Ovary (tissue), 9 donors: ENCODE measurements around the gene METTL18. TPM values are rescaled to one million over a fixed set of nuclear protein-coding genes. Genes with fewer than 3 reads are reported as not detected.

Experiments used
- DNase-seq, 5 donors: peaks; one replicate each; pipeline ENCODE4 v3.0.0-alpha.2; 2019 to 2020
- H3K27ac ChIP-seq, 2 donors: fragments of 200-600 bp; one replicate each; pipeline versions ENCODE4 v1.5.1 to v1.8.0; 2019 to 2022
- H3K27me3 ChIP-seq: fragments of 200-600 bp; one replicate; pipeline ENCODE4 v1.8.0; 2022
- H3K36me3 ChIP-seq: fragments of 200-600 bp; sonication (generic); one replicate; pipeline ENCODE4 v1.5.1; 2019
- H3K4me1 ChIP-seq: one replicate; pipeline ENCODE4 v1.8.1; 2013; ENCODE audit warnings: mild to moderate bottlenecking, moderate library complexity; ENCODE audit not compliant: insufficient read depth
- H3K4me3 ChIP-seq: fragments of 200-600 bp; sonication (generic); one replicate; pipeline ENCODE4 v1.5.1; 2017
- H3K9me3 ChIP-seq, 2 donors: fragments of 200-600 bp in 1 of 2; sonication (generic) in 1 of 2; one replicate each; pipeline versions ENCODE4 v1.5.1 to v1.8.1; 2013 to 2019; ENCODE audit warnings: mild to moderate bottlenecking in 1 of 2, moderate library complexity in 1 of 2
- EP300 ChIP-seq: sonication (generic); formaldehyde crosslinking; IDR thresholded peaks from one replicate; pipeline ENCODE4 v1.6.1; 2017; ENCODE audit warnings: antibody characterized with exemption
- POLR2A ChIP-seq: fragments of 450-650 bp; IDR thresholded peaks from one replicate; pipeline ENCODE4 v1.6.1; 2017; ENCODE audit warnings: antibody characterized with exemption, mild to moderate bottlenecking, moderate library complexity
- WGBS, 3 donors: extraction: QIAGEN DNeasy Blood & Tissue Kit in 1 of 3; methylation state at CpG; one replicate each; pipeline versions ENCODE4 v1.1.5 to v1.1.7; 2013 to 2017; 5-methylcytosine and 5-hydroxymethylcytosine counted together
- intact Hi-C, 4 donors: fragments of 100-400 bp; cut with DNase I; formaldehyde crosslinking; loops; one replicate each; pipeline versions ENCODE4 v1.11.0 to v1.15.1; 2022 to 2023
- polyA plus RNA-seq, 2 donors: library from polyadenylated mRNA; stranded (reverse); fragments of 200-250 nt in 1 of 2; fragments of 350-450 nt in 1 of 2; fragmentation: Illumina TruSeq in 1 of 2; extraction: RNeasy Lipid Tissue Mini Kit (QIAGEN cat#74804) in 1 of 2; gene quantifications; one replicate each; pipeline ENCODE4 v1.2.3, GENCODE V29; 2013 to 2014
- total RNA-seq, 7 donors: library from RNA; depleted of rRNA in 2 of 7; stranded (reverse); fragments of >200 nt in 2 of 7; fragmentation: NEBNext Ultra II Directional in 3 of 7; extraction: Animal tissue kit (Norgen Biotek cat#: 25700) in 3 of 7; gene quantifications; one replicate each; pipeline versions ENCODE4 v1.1.0 to v1.2.4, GENCODE V29; 2016 to 2023
- TF ChIP-seq, protein P1 (sequence below), 3 donors: fragments of 450-650 bp in 2 of 3; fragments of 200-600 bp in 1 of 3; IDR thresholded peaks; one replicate each; pipeline versions ENCODE4 v1.5.1 to v1.8.0; 2016 to 2022; ENCODE audit warnings: antibody characterized with exemption in 3 of 3, mild to moderate bottlenecking in 1 of 3
- donor health status: DM: no; HTN: no; CAD: no; lungs with moderate emphysema.
- donor health status: DM: no; HTN: no; CAD: no.
- donor health status: Bipolar disorder and iron deficiency.
- donor health status: DM: yes; HTN: yes; CAD: no.
- donor health status: DM: no; HTN: no; CAD: no.
- donor health status: DM: yes; HTN: yes; CAD: no.

The METTL18 gene
- total and polyA plus RNA-seq, 9 donors = 4.0 to 9.5 (median 7.8) TPM

DNA sequence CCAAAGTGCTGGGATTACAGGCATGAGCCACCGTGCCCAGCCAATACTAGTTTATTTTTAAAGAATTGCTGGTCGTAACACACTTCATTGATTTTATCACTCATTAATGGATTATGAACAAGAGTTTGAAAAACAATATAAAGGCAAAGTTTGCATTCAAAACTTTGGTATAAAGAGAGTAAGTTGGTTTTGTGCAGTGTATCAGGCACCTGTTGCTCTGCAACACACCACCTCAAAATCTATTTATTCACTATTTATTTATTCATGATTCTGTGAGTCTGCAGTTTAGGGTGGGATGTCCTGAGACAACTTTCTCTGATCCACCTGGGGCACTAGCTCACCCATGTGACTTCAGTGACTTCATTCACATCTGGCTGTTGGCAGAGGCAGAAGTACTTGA is 10.2 kb upstream of the METTL18 start:
- no peak overlapping the region for H3K27ac ChIP-seq
- no peak for DNase-seq
- no peaks in the 10 kb centered on the region for H3K9me3 ChIP-seq
- H3K27me3 ChIP-seq = no peaks in the 10 kb centered on the region
- intact Hi-C loops = no loop called here
- 89 to 90% (median 90%) methylated on average over 2 of the region's 2 CpGs for WGBS, 3 donors
- H3K4me3 ChIP-seq = no peak overlapping the region
- no peaks in the 10 kb centered on the region for H3K36me3 ChIP-seq
- H3K4me1 ChIP-seq = no peaks in the 10 kb centered on the region
- TF ChIP-seq EP300 (no peak), POLR2A (no peak)
- TF ChIP-seq, protein P1, sequence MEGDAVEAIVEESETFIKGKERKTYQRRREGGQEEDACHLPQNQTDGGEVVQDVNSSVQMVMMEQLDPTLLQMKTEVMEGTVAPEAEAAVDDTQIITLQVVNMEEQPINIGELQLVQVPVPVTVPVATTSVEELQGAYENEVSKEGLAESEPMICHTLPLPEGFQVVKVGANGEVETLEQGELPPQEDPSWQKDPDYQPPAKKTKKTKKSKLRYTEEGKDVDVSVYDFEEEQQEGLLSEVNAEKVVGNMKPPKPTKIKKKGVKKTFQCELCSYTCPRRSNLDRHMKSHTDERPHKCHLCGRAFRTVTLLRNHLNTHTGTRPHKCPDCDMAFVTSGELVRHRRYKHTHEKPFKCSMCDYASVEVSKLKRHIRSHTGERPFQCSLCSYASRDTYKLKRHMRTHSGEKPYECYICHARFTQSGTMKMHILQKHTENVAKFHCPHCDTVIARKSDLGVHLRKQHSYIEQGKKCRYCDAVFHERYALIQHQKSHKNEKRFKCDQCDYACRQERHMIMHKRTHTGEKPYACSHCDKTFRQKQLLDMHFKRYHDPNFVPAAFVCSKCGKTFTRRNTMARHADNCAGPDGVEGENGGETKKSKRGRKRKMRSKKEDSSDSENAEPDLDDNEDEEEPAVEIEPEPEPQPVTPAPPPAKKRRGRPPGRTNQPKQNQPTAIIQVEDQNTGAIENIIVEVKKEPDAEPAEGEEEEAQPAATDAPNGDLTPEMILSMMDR (IDR thresholded peaks at IDR 0.05) = no peak

DNA sequence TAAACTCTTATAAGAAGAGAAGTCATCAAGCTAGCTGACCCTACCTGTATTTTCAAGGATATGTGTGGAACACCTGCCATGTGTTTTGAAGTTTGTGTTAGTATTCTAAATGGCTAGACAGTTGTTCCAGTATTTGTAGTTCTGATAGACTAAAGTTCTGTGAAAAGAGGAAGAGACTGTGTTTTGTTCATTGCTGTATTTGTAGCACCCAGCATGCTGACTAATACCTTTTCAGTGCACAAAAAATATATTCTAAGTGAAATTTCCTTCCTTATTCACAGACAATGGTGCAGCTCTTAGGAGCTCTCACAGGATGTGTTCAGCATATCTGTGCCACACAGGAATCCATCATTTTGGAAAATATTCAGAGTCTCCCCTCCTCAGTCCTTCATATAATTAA is 8.2 kb upstream of the METTL18 start:
- DNase-seq = no peak
- TF ChIP-seq POLR2A = no peak
- no peak for TF ChIP-seq EP300
- TF ChIP-seq, protein P1 (IDR thresholded peaks at IDR 0.05) = no peak
- Histone ChIP-seq H3K27me3 (no peaks in the 10 kb centered on the region), H3K36me3 (no peaks in the 10 kb centered on the region), H3K4me3 (no peak overlapping the region), H3K27ac (no peak overlapping the region), H3K4me1 (no peaks in the 10 kb centered on the region), H3K9me3 (no peaks in the 10 kb centered on the region)
- intact Hi-C loops = no loop called here

DNA sequence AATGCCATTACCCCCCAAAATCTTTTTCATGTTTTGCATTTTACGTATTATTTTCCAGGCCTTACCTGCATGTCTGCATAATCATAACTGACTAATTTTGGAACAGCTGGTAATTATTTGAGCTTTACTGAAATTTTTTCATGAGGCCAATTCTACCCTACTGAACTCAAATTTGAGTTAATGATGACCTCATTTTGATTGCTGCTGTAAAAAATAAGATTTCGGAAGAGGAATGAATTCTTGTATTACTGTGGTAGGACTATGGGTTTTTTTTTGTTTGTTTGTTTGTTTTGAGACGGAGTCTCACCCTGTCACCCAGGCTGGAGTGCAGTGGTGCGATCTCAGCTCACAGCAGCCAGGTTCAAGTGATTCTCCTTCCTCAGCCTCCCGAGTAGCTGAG is 2.6 kb upstream of the METTL18 start:
- TF ChIP-seq, protein P1 (IDR thresholded peaks at IDR 0.05) = no peak
- TF ChIP-seq EP300 = no peak
- no peak for TF ChIP-seq POLR2A
- H3K4me3 ChIP-seq = no peak overlapping the region
- intact Hi-C loops = no loop called here
- no peaks in the 10 kb centered on the region for H3K9me3 ChIP-seq
- no peak for DNase-seq
- no peaks in the 10 kb centered on the region for H3K36me3 ChIP-seq
- no peak overlapping the region for H3K27ac ChIP-seq
- no peaks in the 10 kb centered on the region for H3K27me3 ChIP-seq
- WGBS, 3 donors = 91 to 97% (median 95%) methylated on average over 5 of the region's 5 CpGs
- H3K4me1 ChIP-seq = peaks cover 3% of the 10 kb centered on the region

DNA sequence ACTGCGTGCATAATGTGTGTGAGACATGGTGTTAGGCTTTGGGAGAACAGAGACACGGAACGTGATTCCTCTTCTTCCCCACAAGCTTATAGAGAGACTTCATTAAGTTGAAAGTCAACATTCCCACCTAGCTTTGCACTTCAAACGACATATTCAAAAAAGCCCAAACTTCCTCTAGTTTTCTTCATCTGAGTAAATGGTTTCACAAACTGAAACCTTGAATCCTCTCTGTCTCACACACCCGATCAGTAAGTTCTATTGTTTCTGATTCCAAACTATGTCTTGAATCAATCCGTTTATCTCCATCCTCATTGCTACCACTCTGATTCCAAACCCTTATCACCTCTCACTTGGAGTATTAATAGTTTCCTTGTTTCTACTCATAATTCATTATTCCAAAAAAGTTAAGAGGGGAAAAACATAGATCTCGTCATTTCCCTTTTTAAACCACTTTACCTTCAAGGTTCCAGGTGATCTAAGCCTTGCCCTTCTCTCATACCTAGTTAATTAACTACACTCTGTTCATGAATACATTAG is 1.6 kb upstream of the METTL18 start:
- Histone ChIP-seq H3K27me3 (no peaks in the 10 kb centered on the region), H3K36me3 (no peaks in the 10 kb centered on the region), H3K4me1 (peaks cover 3% of the 10 kb centered on the region), H3K9me3 (no peaks in the 10 kb centered on the region), H3K27ac (no peak overlapping the region), H3K4me3 (no peak overlapping the region)
- 82 to 85% (median 83%) methylated on average over 7 of the region's 7 CpGs for WGBS, 3 donors
- DNase-seq = no peak
- TF ChIP-seq POLR2A (no peak), EP300 (no peak)
- TF ChIP-seq, protein P1 (IDR thresholded peaks at IDR 0.05) = no peak
- intact Hi-C loops = no loop called here

DNA sequence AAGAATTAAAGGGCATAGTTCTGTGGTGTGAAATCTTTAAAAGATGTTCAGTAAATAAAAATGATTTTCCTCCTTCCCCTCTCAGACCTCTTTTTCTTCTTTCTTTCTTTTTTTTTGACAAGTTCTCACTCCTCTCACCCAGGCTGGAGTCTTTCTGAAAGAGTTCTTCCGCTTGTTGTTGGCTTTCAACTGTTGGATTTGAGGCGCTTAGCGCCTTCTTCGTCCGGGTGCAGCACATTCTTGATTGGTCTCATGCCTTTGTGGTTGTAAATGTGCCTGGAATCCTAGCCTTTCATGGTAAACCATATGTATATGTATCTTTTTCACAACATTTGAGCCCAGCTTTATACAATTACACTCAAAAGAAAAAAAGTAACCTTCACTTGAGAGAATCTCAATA is 980 bp upstream of the METTL18 start:
- Histone ChIP-seq H3K9me3 (no peaks in the 10 kb centered on the region), H3K27ac (no peak overlapping the region), H3K36me3 (no peaks in the 10 kb centered on the region), H3K4me3 (peak overlapping the region; percentile 50), H3K27me3 (no peaks in the 10 kb centered on the region), H3K4me1 (peaks cover 3% of the 10 kb centered on the region)
- TF ChIP-seq, protein P1 (IDR thresholded peaks at IDR 0.05) = no peak
- no peak for DNase-seq
- intact Hi-C loops = no loop called here
- 11 to 15% (median 11%) methylated on average over 5 of the region's 5 CpGs for WGBS, 3 donors
